Choroid plexus epithelial cell (primary cell): Measurements from ENCODE around the gene INPP4A.

ENCODE experiments used
- DNase-seq: peaks from one replicate; pipeline ENCODE4 v3.0.0-alpha.2; 2010; ENCODE audit warnings: low read depth
- H3K4me3 ChIP-seq: 2 replicates; pipeline ENCODE4 v1.5.1; 2011; ENCODE audit warnings: low read depth, mild to moderate bottlenecking, control low read depth, low read length, moderate library complexity
- CTCF ChIP-seq: conservative IDR thresholded peaks from 2 replicates; pipeline ENCODE4 v1.5.1; 2011; ENCODE audit warnings: low read depth, mild to moderate bottlenecking, control low read depth, inconsistent platforms, low read length, moderate library complexity

INPP4A gene

GRCh38 chr2:98444436-98445176 is at the start of gene INPP4A:
Gene INPP4A, plus strand, starts transcription at chr2:98444858. Its CDS starts 75,191 bp downstream, at chr2:98520049.
- H3K4me3 ChIP-seq = peak within 1 kb of the TSS; percentile 76
- peak; percentile 56 for DNase-seq
- peak; percentile 15 for TF ChIP-seq CTCF

GRCh38 chr2:98395977-98396376 is 48.7 kb upstream of the INPP4A start:
- H3K4me3 ChIP-seq = no peak overlapping the region
- no peak for DNase-seq
- no peak for TF ChIP-seq CTCF

- H3K4me3 ChIP-seq = no peak overlapping the region
- no peak for DNase-seq
- no peak for TF ChIP-seq CTCF
These were observed 47.8 kb upstream of the INPP4A start for GRCh38 chr2:98396745-98397355.

GRCh38 chr2:98399140-98399539 is 45.5 kb upstream of the INPP4A start:
- TF ChIP-seq CTCF = no peak
- no peak for DNase-seq
- H3K4me3 ChIP-seq = no peak overlapping the region

- H3K4me3 ChIP-seq = no peak overlapping the region
- no peak for TF ChIP-seq CTCF
- no peak for DNase-seq
These were observed 40.8 kb upstream of the INPP4A start for GRCh38 chr2:98403878-98404277.

- no peak for DNase-seq
- TF ChIP-seq CTCF = no peak
- no peak overlapping the region for H3K4me3 ChIP-seq
These were observed 40.0 kb upstream of the INPP4A start for GRCh38 chr2:98404556-98405250.
